WERI-Rb-1 (cell line): ENCODE data around the gene PLCH2.

Experiments used
- DNase-seq: peaks from one replicate; pipeline ENCODE4 v3.0.0-alpha.2; 2020
- H3K27ac ChIP-seq: fragments of 250-450 bp; sonication (Bioruptor Pico); 2 replicates; pipeline ENCODE4 v1.5.1; 2020; ENCODE audit warnings: mild to moderate bottlenecking, moderate library complexity
- H3K27me3 ChIP-seq: fragments of 250-450 bp; sonication (Bioruptor Pico); 2 replicates; pipeline ENCODE4 v1.5.1; 2021; ENCODE audit warnings: mild to moderate bottlenecking, low read depth, moderate library complexity; ENCODE audit not compliant: insufficient read depth, severe bottlenecking
- H3K36me3 ChIP-seq: fragments of 250-450 bp; sonication (Bioruptor Pico); 2 replicates; pipeline ENCODE4 v1.5.1; 2020; ENCODE audit warnings: mild to moderate bottlenecking, moderate library complexity
- H3K4me3 ChIP-seq: 2 replicates; pipeline ENCODE4 v1.5.1; 2011; ENCODE audit warnings: low read depth, mild to moderate bottlenecking, control low read depth, low read length
- H3K9me3 ChIP-seq: fragments of 250-450 bp; sonication (Bioruptor Pico); 2 replicates; pipeline ENCODE4 v1.5.1; 2021; ENCODE audit warnings: mild to moderate bottlenecking, moderate library complexity; ENCODE audit not compliant: severe bottlenecking
- CTCF ChIP-seq: IDR thresholded peaks from 2 replicates; pipeline ENCODE4 v1.5.1; 2011; ENCODE audit warnings: low read depth, mild to moderate bottlenecking, control low read depth, inconsistent platforms, low read length

Gene PLCH2

GRCh38 chr1:2433196-2433595, 42.9 kb upstream of the PLCH2 start:
- H3K36me3 ChIP-seq, result no peaks in the 10 kb centered on the region
- DNase-seq, result no peak
- no peak for TF ChIP-seq CTCF
- no peak overlapping the region for H3K27ac ChIP-seq
- H3K9me3 ChIP-seq, result peaks cover 8% of the 10 kb centered on the region
- no peak overlapping the region for H3K4me3 ChIP-seq
- H3K27me3 ChIP-seq, result no peaks in the 10 kb centered on the region

- no peak for TF ChIP-seq CTCF
- DNase-seq, result no peak
- Histone ChIP-seq H3K27me3 (no peaks in the 10 kb centered on the region), H3K9me3 (peaks cover 8% of the 10 kb centered on the region), H3K27ac (no peak overlapping the region), H3K36me3 (no peaks in the 10 kb centered on the region), H3K4me3 (no peak overlapping the region)
These were observed 42.0 kb upstream of the PLCH2 start for GRCh38 chr1:2433936-2434655.

GRCh38 chr1:2435091-2435490, 41.0 kb upstream of the PLCH2 start:
- TF ChIP-seq CTCF, result no peak
- no peaks in the 10 kb centered on the region for H3K36me3 ChIP-seq
- no peak overlapping the region for H3K4me3 ChIP-seq
- no peak overlapping the region for H3K27ac ChIP-seq
- no peaks in the 10 kb centered on the region for H3K27me3 ChIP-seq
- H3K9me3 ChIP-seq, result peaks cover 2% of the 10 kb centered on the region
- DNase-seq, result no peak

GRCh38 chr1:2435746-2436355, 40.2 kb upstream of the PLCH2 start:
- Histone ChIP-seq H3K27me3 (no peaks in the 10 kb centered on the region), H3K36me3 (no peaks in the 10 kb centered on the region), H3K9me3 (no peaks in the 10 kb centered on the region), H3K27ac (no peak overlapping the region), H3K4me3 (no peak overlapping the region)
- no peak for DNase-seq
- no peak for TF ChIP-seq CTCF

GRCh38 chr1:2436876-2437275, 39.2 kb upstream of the PLCH2 start:
- no peak for TF ChIP-seq CTCF
- no peak for DNase-seq
- no peaks in the 10 kb centered on the region for H3K27me3 ChIP-seq
- H3K36me3 ChIP-seq, result no peaks in the 10 kb centered on the region
- H3K4me3 ChIP-seq, result no peak overlapping the region
- H3K9me3 ChIP-seq, result no peaks in the 10 kb centered on the region
- no peak overlapping the region for H3K27ac ChIP-seq

GRCh38 chr1:2437617-2438016, 38.5 kb upstream of the PLCH2 start:
- no peaks in the 10 kb centered on the region for H3K36me3 ChIP-seq
- no peaks in the 10 kb centered on the region for H3K27me3 ChIP-seq
- TF ChIP-seq CTCF, result no peak

More at GRCh38 chr1:2437617-2438016, 38.5 kb upstream of the PLCH2 start:
- DNase-seq, result no peak
- no peak overlapping the region for H3K4me3 ChIP-seq
- no peak overlapping the region for H3K27ac ChIP-seq
- no peaks in the 10 kb centered on the region for H3K9me3 ChIP-seq
